ENCODE measurements around the gene TSFM. TPM values are rescaled to one million over a fixed set of nuclear protein-coding genes. Genes with fewer than 3 reads are reported as not detected.
A peak's percentile ranks its signal among the peaks of the same experiment; 100 is the strongest.
"Not testable (repeated sequence)": the region's sequence is repeated elsewhere in the genome, so short reads cannot be mapped to it uniquely, and the experiment has no call there.

Gene TSFM
- total RNA-seq, 1 experiment from 2014 or later: 54.8 TPM

- no peak for DNase-seq (ENCODE audit: low spot score)
Measured at GRCh38 chr12:57763881-57764661, 18.5 kb upstream of the TSFM start.

GRCh38 chr12:57764662-57765002 lies 18.0 kb upstream of the TSFM start:
- no peak for DNase-seq (ENCODE audit: low spot score)

DNA sequence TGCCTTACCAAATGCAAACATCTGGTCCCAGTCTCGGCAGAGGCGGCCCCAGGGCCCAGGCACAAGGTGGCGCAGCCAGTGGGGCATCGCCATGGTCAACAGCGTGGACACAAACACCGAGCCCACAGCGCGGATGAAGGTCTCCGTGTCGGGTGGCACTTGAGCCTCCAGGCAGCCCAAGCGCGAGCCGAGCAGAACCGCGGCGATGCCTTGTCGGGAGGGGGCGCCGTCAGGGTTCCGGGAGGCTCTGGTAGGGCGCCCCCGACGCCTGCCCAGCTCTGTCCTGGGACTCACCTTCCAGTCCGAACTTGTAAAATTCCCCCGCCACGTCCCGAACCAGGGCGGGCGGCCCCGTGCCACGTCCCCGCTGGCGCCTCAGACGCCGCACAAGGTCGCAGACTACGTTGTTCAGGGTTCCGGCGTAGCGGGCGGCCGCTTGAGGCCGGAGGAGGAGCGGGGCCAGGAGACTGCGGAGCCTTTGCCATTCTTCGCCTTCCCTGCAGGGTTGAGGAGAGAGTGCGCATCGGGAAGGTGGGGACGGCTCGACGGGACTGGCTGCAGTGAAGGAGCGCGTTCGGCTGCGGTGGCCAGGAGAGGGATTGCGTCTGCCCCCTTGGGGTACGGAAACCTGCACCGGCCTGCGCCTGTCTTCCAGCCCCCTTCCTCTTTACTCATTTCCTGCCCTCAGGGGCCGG lies 17.4 kb upstream of the TSFM start:
- DNase-seq (ENCODE audit: low spot score): no peak

GRCh38 chr12:57765698-57766463 lies 16.7 kb upstream of the TSFM start:
- no peak for DNase-seq (ENCODE audit: low spot score)

DNA sequence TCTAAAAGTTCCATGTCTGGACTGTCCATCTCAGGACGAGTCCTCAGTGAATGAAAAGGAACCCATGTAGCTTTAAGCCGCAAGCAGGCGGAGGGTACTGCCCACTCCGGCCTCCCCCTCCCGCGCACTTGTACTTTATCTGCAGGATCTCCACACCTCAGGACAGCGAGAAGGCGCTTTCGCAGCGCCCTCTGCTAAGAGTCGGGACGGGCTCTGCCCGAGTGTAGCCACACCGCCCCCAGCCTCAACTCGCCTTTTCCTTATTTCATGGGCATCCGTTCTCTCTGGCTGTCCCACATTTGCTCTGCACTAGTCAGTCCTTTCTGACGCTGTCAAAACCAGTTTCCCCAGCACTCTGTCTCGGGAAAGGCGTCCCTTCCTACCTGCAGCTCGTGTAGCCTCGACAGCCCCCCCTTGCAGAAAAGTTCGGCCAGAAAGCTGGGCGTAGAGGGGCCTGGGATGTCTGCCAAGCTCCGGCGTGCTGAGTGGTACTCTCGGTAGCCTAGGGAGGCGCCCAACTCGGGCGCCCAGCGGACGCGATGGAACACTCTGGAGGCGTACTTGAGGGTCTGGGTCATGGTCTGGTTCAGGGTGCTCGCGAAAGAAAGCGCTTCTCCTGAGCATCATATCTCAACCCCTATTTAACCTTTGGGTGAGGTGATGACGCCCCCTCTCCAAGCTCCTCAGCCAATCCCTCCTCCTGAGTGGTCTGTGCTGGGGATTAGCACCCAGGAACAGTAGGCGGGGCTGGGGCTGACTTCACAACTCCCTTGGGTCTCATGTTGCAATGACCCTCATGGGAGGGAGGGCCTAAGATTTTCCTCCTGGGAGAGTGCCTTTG lies 15.9 kb upstream of the TSFM start, which contains the start of gene CYP27B1:
Gene CYP27B1 (minus strand): TSS at position 615 of the 841 bp plus-strand sequence. CDS start 37 bp downstream, at position 578.
- no peak for DNase-seq (ENCODE audit: low spot score)

- no peak for DNase-seq (ENCODE audit: low spot score)
Measured at GRCh38 chr12:57767305-57767698, 15.3 kb upstream of the TSFM start.

DNA sequence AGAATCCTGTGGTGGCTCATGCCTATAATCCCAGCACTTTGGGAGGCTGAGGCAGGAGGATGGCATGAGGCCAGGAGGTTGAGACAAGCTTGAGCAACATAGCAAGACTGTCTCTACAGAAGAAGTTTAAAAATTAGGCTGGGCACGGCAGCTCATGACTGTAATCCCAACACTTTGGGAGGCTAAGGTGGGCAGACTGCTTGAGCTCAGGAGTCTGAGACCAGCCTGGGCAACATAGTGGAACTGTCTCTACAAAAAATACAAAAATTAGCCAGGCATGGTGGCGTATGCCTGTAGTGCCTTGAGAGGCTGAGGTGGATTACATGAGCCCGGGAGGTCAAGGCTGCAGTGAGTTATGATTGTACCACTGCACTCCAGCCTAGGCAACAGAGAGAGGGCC lies 14.7 kb upstream of the TSFM start:
- no peak for DNase-seq (ENCODE audit: low spot score)

GRCh38 chr12:57769594-57769993 lies 13.0 kb upstream of the TSFM start:
- no peak for DNase-seq (ENCODE audit: low spot score)

DNA sequence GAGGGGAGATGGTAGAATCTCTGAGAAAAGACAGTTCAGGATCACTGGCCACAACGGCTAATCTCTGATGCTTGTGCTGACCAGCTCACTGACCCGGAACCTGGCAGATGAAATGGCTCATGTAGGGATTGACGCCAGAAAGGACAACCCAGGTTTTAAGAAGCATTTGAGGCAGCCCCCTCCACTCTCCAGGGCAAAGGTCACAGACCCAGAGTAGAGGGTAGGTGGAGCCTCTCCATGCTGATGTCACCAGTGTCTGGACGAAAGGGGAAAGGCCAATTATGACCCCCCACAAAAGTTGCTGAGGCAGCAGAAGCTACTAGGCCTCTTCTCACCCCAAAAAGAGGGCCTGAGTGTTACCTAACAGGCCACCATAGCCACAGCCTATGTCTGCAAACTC lies 11.9 kb upstream of the TSFM start:
- no peak for DNase-seq (ENCODE audit: low spot score)

- DNase-seq (ENCODE audit: low spot score): peak; percentile 90
Measured at GRCh38 chr12:57771236-57771872, 11.2 kb upstream of the TSFM start.

- peak; percentile 94 for DNase-seq (ENCODE audit: low spot score)
Measured at GRCh38 chr12:57771873-57772428, 10.6 kb upstream of the TSFM start, which contains the start of gene METTL1. TSS of gene METTL1 (minus strand) at chr12:57772105. CDS start at chr12:57772083, 22 bp downstream.

GRCh38 chr12:57772429-57773322 lies 9.9 kb upstream of the TSFM start, which contains the start of gene EEF1AKMT3:
TSS of gene EEF1AKMT3 (plus strand) at chr12:57772614. CDS start at chr12:57772725, 111 bp downstream.
- no peak for DNase-seq (ENCODE audit: low spot score)

GRCh38 chr12:57774634-57775033 lies 8.0 kb upstream of the TSFM start:
- not testable (repeated sequence) for DNase-seq (ENCODE audit: low spot score)

- DNase-seq (ENCODE audit: low spot score): no peak
Measured at GRCh38 chr12:57775044-57775443, 7.5 kb upstream of the TSFM start.

DNA sequence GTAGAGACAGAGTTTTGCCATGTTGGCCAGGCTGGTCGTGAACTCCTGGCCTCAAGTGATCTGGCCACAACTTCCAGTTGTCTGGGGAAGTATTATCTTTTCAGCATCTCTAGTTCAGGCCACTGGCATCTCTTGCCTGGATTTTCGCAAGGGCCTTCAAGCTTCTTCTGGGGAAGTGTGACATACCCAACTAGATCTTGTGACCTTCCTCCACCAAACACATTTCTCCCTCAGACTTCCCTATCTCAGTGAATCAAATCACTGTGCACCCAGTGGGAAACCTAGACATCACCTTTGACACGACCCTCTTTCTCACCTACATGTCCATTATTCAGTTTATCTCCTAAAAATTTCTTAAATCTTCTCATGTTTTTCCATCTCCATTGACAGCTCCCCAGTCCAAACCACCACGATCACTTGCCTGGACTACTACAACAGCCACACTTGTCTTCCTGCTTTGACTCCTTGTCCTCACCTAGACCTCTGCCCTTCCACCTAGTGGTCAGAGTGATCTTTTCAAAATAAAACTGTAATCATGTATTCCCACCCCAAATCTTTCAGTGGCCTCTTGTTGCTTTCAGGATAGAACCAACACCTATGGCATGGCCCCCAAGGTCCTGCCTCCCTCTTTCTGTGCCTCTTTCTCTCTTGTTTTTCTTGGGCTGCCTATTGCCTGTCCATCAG lies 6.9 kb upstream of the TSFM start:
- no peak for DNase-seq (ENCODE audit: low spot score)

- no peak for DNase-seq (ENCODE audit: low spot score)
Measured at GRCh38 chr12:57776247-57776587, 6.4 kb upstream of the TSFM start.

DNA sequence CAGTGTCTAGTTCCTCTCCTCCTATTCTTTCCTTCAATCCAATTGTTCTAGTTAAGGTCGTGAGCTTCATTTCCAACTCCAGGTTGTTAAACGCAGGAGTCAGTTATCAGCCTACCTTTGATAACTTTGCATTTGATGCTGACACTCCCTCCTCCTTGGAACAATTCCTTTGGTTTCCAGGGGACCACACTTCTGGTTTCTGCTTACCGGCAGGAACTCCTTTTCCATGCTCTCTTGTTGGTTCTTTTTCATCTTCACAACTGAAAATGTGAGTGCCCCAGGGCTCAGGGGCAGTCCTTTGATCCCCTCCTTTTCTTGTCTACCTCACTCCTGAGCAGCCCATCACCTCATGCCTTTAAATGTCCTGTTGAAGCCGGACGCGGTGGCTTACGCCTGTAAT lies 5.2 kb upstream of the TSFM start:
- DNase-seq (ENCODE audit: low spot score): no peak

DNA sequence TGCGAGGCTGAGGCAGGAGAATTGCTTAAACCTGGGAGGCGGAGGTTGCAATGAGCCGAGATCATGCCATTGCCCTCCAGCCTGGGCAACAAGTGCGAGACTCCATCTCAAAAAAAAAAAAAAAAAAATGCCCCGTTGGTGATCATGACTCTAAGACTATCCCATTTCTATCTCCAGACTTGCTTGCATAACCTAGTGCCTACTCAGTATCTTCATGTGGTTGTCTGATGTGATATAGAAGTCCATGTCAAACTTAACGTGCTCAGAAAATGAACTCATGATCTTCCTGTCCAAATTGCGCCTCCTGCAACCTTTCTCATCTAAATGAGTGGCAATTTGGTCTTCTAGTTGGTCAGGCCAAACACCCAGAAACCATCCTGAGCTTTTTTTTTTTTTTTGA lies 4.7 kb upstream of the TSFM start:
- no peak for DNase-seq (ENCODE audit: low spot score)

GRCh38 chr12:57779736-57780135 lies 2.9 kb upstream of the TSFM start:
- no peak for DNase-seq (ENCODE audit: low spot score)
